Measurements from ENCODE around the gene STYXL2.

The STYXL2 gene

GRCh38 chr1:167110586-167110985, 16.7 kb downstream of the STYXL2 start:
- DNase-seq (ENCODE audit: low read depth), result no peak

- DNase-seq (ENCODE audit: low read depth), result no peak
These were observed 18.2 kb downstream of the STYXL2 start for GRCh38 chr1:167111868-167112709.

GRCh38 chr1:167114725-167115124, 20.9 kb downstream of the STYXL2 start:
- DNase-seq (ENCODE audit: low read depth), result no peak

GRCh38 chr1:167115655-167116054, 21.8 kb downstream of the STYXL2 start:
- DNase-seq (ENCODE audit: low read depth), result no peak

- DNase-seq (ENCODE audit: low read depth), result no peak
These were observed 22.3 kb downstream of the STYXL2 start for GRCh38 chr1:167116174-167116573.

GRCh38 chr1:167117225-167117624, 23.4 kb downstream of the STYXL2 start:
- no peak for DNase-seq (ENCODE audit: low read depth)

GRCh38 chr1:167118188-167118587, 24.3 kb downstream of the STYXL2 start:
- DNase-seq (ENCODE audit: low read depth), result no peak

GRCh38 chr1:167119696-167120095, 25.8 kb downstream of the STYXL2 start:
- no peak for DNase-seq (ENCODE audit: low read depth)

- no peak for DNase-seq (ENCODE audit: low read depth)
These were observed 27.0 kb downstream of the STYXL2 start for GRCh38 chr1:167120899-167121298.

GRCh38 chr1:167121375-167122120, 27.7 kb downstream of the STYXL2 start:
- DNase-seq (ENCODE audit: low read depth), result no peak

- no peak for DNase-seq (ENCODE audit: low read depth)
These were observed 28.2 kb downstream of the STYXL2 start for GRCh38 chr1:167122121-167122480.

GRCh38 chr1:167122568-167122967, 28.7 kb downstream of the STYXL2 start:
- no peak for DNase-seq (ENCODE audit: low read depth)

- no peak for DNase-seq (ENCODE audit: low read depth)
These were observed 32.4 kb downstream of the STYXL2 start for GRCh38 chr1:167126317-167126716.

GRCh38 chr1:167126811-167127210, 32.9 kb downstream of the STYXL2 start:
- DNase-seq (ENCODE audit: low read depth), result no peak

GRCh38 chr1:167127236-167127635, 33.4 kb downstream of the STYXL2 start:
- no peak for DNase-seq (ENCODE audit: low read depth)

GRCh38 chr1:167127661-167128060, 33.8 kb downstream of the STYXL2 start:
- no peak for DNase-seq (ENCODE audit: low read depth)

GRCh38 chr1:167128261-167129227, 34.7 kb downstream of the STYXL2 start:
- DNase-seq (ENCODE audit: low read depth), result no peak

GRCh38 chr1:167130829-167131510, 37.1 kb downstream of the STYXL2 start:
- no peak for DNase-seq (ENCODE audit: low read depth)

- DNase-seq (ENCODE audit: low read depth), result no peak
These were observed 38.6 kb downstream of the STYXL2 start for GRCh38 chr1:167132301-167133010.

- DNase-seq (ENCODE audit: low read depth), result no peak
These were observed 41.5 kb downstream of the STYXL2 start for GRCh38 chr1:167135281-167135840.

GRCh38 chr1:167136191-167136614, 42.3 kb downstream of the STYXL2 start:
- peak; percentile 40 for DNase-seq (ENCODE audit: low read depth)
